GM21825 (cell line): ENCODE results near the gene SOX6.
"Not testable (repeated sequence)": the region's sequence is repeated elsewhere in the genome, so short reads cannot be mapped to it uniquely, and the experiment has no call there.

Experiments
- ATAC-seq: cut with Tn5 transposase; IDR thresholded peaks from one replicate; pipeline ENCODE4 v1.9.1; 2021; ENCODE audit warnings: mild to moderate bottlenecking, moderate library complexity; ENCODE audit not compliant: unreplicated experiment

The SOX6 gene

DNA sequence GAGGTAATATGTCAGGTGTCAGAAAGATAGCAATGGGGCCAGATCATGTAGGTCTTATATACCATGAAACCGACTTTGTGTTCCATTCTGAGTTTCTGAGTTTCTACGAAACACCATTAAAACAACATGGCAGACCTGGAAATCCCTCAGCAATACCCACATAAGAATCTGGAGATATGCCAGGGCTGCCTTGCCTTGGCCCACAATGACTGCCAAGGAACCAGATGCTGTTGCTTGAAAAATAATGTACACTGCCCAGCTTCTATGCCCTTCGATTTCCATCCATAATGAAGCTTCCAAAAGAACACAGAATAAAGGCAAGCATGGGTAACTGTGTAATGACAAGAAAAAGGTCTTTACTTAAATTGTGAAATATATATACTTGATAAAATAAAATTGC, 277.4 kb downstream of the SOX6 start:
- ATAC-seq, result no peak

DNA sequence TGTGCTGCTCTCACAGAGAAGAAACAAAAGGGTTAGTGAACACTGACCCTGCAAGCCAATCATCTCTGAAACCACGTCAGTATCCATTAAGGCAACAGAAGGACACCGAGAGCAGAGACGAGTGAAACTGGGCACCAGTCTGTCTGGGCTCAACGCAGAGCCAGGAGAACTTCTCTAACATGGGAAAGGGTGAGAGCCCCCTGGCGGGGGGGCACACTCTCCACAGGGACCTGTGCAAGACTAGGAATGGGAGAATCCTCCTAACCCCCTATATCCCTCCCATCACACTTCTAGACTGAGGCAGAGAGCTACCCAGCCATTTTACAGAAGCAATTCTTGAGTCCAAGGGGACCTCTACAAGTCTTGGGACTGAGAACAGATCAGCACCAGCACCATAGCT, 285.8 kb downstream of the SOX6 start:
- no peak for ATAC-seq

DNA sequence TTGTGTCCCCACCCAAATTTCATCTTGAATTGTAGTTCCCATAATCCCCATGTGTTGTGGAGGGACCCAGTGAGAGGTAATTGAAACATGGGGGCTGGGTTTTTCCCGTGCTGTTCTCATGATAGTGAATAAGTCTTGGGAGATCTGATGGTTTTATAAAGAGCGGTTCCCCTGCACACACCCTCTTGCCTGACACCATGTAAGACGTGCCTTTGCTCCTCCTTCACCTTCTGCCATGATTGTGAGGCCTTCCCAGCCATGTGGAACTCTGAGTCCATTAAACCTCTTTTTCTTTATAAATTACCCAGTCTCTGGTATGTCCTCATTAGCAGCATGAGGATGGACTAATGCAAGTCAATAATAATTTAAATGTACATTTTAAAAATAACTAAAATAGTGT, 289.1 kb downstream of the SOX6 start:
- not testable (repeated sequence) for ATAC-seq

DNA sequence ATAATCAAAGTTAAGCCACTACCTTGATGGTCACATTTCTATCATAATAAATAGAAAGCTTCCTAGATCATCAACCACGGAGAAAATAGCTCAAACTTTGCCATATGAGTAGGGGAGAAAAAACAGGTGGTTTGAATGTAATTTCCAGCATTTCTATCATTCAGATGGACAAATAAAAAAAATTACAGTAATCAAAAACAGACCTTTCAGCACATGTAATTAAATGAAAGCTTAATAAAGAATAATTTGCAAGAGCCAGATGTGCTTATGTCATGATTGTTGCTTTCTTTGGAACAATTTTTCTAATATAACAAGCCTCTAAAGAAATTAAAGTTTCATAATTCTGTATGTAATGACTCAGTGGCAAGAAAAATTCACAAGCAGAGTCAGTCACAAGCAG, 297.0 kb downstream of the SOX6 start:
- no peak for ATAC-seq

DNA sequence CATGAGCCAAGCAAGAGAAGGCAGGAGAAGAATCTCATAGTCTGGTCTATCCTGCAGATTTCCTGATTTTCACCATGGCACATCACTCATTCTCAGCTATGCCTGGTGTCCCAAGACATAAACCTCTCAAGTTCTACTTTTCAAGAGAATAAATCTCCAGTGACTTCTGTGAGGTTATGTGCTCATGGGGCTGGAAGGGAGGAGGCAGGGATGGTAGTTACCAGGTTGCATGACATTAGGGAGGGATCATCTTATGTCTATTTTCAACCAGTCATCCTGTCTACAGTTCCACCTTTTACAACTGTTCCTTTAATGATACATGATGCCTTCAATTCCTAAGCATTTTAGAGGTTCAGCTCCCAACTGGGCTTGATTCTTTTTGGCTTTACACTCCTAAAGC, 297.7 kb downstream of the SOX6 start:
- ATAC-seq, result no peak

DNA sequence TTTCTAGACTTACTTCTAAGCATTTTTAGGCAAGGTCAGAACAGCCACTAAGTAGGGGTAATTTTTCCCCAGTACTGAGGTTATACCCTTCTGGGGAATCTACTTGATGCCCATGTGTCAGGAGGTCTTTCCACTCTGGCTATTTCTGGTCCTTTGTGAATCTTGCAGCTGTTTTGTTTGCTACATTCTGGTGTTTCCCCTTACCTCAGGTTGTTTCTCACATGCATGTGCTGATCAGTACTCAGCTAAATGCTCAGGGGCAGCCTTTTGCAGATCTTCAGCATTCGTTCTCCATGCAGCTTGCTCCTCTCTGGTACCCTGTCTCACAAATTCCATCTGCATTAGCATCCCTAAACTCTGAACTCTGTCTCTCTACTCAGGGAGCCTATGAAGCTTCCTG, 303.6 kb downstream of the SOX6 start:
- no peak for ATAC-seq

DNA sequence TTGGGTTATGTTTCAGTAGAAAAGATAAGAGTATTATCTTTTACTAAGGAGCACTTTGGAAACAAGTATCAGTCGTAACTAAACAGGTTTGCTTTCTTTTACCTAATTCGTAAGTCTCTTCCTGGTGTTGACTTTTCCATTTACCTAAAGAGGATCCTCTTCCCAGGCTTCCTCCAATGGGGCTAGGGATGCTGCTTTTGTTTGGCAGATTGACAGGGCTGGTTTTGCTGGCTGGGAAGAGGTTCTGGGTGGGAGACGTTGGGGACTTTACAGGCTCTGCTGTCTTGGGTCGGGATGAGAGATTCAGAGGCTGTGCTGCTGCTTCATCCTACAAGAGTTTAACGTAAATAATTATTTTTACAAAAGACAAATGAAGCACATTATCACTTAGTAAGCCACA, 306.7 kb downstream of the SOX6 start:
- no peak for ATAC-seq

DNA sequence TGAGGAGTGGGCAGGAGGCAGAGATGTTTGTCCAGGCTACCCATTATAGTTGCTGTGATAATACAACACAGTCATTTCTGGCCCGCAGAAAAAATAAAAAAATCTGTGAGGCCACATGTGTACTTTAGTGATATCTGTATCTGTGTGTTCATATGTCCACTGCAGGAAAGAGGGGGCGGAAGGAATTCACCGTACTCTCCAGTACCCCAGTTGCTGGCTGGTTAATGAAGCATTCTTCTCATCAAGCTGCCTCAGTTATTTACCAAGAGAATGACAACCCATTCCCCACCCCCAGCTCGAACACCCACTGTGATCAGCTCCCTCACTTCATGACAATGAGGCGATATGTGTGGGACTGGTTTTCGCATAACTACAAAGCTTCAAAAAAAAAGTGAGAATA, 309.3 kb downstream of the SOX6 start:
- no peak for ATAC-seq

DNA sequence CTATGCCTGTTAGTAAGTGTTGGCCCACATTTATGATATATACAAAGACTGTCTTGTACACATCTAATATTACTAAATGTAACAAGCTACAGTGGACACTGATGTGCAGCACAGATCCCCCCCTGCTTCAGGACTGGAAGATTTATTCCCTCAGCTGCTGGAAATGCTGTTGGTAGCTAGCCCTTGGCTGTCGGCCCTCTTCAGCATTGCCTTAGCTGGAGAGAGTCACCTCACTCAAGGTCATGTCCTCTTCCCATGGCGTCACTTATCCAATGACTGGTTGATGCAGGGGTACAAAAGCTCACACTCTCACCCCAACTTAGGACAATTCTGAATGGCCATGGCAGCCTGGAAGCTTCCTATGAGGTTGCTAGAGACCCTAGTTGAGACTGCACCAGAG, 312.7 kb downstream of the SOX6 start:
- ATAC-seq, result no peak

DNA sequence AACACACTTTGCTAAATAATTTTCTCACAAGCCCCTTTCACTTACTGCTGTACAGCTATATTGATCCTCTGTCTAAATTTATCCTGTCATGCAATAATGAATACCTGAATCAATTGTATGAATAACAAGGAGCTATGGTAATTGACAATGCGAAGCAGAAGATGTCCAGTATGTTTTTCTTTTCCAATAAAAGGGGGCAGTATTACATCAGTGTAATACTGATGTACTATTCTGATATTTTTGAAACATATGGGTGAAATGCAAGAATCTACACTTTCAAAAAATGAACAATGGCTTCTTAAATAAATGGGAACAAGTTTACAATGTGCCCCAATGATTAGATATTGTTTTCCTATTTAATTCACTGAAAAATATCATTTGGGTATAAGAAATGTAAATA, 315.1 kb downstream of the SOX6 start:
- no peak for ATAC-seq

DNA sequence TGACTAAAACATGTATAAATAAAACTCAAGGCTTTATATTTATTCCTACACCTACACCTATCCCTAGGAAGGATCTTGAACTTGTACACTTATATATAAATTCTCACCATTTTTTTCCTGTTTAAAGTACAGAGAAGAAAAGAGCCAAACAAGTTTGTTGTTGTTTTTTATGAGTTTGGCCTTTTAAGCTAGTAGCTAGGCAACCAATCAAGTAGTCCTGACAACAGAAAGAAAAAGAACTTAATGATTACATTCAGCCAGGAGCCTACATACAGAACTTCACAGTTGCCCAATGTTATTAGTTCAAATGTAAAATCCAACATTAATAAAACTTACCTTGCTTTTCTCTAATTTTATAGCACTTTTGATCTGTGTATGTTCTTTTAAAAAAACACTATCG, 316.2 kb downstream of the SOX6 start:
- no peak for ATAC-seq

DNA sequence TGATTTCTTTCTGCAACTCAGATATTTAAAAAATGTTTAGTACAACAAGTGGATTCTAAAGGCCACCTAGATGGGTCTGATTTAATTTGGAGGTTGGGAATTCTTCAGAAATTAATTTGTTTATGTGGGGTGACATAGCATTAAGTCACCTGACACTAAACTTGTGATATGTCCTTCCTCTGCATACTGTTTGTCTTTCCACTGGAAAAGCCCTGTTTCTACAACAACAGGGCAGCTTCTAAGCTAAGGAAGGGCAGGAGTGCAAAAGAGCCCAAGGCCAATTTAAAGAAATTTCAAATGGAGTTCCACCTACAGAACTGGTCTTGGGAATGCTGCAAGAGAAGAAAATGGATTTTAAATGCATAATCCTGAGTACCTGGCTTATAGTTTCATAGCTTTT, 319.2 kb downstream of the SOX6 start:
- no peak for ATAC-seq

DNA sequence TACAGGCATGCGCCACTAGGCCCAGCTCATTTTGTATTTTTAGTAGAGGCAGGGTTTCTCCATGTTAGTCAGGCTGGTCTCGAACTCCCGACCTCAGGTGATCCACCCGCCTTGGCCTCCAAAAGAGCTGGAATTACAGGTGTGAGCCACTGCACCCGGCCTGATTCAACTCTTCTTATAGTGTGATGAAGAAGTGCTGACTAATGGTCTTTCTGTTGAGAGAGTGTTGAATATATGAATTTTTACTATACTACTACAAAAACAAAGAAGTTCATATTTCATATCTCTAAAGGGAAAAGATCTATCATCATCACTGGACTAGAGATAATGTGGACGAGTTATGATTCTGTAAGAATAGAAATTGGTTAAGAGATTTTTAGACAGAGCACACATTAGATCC, 320.1 kb downstream of the SOX6 start:
- ATAC-seq, result no peak

DNA sequence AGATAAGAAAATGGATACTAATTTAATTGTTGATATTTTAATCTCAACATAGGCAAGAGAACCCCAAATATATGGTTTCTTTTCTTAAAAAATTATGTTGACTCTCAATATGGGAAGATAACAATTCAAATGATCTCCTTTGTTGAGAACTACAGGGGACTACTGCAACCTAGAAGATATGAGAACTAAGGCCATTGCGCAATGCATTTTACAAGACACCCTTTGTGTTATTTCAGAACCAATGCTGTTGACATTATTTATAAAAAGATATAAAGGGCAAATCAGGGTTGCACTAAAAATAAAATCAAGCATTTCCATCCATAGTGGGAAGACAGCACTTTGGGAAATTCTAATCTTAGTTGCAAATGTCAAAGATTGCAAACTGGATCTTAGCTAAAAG, 322.3 kb downstream of the SOX6 start:
- ATAC-seq, result no peak

DNA sequence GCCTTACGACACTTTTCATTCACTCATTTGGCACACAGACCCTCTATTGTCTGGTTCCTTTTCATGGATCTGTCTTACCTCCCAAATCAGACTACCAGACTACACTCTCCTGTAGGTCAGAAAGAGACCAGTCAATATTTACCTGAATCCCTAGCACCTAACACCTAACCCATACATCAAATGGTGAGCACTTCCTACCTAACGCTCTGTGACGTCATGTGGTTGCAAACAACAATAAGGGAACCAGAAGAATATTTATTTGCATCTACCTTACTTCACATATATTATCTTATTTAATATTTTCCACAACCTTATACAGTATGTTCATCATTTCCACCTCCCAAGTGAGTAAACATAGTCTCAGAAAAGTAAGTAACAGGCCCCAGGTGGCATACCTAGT, 323.4 kb downstream of the SOX6 start:
- no peak for ATAC-seq

DNA sequence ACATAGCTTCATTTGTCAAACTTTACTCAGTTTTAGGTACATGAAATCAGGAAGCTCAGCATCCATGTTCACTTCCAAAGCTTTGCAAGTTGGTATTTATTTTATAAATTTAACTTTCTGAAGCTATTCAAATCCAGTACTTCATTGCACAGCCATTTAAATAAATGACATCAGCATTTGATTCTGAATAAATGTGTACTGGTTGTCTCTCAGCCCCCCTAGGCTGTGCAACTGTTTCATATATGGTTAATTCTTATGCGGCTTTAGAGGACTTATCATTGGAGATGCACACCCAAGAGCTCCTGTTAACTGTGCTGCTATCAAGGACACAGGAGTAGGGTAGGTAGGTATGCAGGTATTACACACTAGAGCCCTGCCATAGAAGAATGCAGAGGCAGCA, 325.1 kb downstream of the SOX6 start:
- no peak for ATAC-seq

DNA sequence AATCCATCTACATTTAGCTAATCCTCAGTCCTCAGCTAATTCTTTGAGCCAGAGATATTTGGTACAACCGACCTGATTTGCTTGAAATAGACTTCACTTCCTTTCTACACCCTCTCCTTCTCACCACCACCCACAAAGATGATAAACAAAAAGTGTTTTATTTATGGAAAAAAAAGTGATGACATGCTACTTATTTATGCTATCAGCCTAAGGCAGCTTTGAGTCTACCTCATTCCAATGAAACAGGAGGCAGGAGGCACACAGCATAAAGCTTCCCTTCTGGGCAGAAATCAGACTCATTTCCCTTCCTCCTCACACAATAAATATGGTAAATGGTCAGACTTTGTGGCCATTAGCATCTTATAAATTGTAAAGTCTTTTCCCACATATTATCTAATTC, 325.7 kb downstream of the SOX6 start:
- ATAC-seq, result no peak

DNA sequence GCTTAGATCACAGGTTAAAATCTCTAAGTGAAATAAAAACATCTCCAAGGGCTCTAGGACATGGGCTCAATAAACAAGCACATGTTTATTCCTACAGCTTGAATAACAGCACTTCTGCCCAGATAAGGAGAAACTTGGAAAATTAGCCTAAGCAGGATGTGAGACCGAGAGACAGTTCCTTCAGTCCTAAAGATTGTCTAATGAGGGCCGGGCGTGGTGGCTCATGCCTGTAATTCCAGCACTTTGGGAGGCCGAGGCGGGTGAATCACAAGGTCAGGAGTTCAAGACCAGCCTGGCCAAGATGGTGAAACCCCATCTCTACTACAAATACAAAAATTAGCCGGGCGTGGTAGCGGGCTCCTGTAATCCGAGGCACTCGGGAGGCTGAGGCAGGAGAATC, 327.2 kb downstream of the SOX6 start:
- not testable (repeated sequence) for ATAC-seq

DNA sequence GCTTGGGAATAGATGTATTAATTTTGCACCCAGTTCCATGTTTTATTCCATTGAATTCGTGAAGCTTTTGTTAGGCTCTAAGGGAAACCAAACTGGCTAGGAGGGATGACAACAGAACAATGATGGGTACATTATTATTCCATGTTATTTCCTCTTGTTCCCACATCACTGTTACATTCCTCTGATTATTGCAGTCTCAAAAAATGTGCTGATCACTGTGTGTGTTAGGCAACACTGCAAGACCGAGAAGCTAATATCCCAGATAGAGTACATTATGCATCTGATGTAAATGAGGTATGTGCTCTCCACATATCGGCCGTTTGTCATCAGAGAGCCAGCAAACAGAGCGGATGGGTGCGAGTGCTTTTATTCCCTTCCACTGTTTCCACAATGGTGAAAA, 327.9 kb downstream of the SOX6 start:
- ATAC-seq, result no peak

DNA sequence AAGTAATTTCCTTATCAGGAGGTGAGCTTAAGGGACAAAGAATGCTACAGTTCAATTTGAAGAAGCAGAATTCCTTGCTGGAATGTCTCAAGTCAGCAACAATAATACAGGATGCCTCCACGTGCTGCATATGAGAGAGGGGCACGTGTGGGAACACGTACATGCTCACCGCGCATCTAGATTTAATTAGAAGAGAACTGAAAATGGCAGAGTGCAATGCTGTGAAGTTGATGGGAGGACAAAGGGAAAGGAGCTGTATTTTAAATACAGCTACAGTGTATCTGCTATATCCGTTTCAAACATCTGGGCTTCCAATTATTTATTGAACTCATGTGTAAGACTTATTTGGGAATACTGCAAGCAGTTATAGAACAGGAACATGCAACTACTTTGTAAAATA, 328.7 kb downstream of the SOX6 start:
- ATAC-seq, result no peak

DNA sequence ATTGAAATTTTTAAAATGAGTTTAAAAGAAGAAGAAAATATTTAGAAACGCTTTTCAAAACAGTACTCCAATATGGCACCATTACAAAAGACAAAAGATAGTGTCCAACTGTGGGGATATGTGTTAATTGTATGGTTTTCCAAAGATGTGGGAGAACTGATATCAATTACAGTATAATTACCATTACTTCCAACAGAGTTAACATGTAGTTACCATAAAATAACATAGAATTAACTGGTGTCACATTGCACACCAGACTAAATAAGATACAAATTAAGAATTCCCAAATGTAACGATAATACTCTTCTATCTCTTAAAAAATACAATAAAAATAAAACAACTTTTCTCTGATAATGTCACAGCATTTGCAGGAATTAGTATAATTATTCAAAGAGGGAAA, 329.5 kb downstream of the SOX6 start:
- ATAC-seq, result no peak

DNA sequence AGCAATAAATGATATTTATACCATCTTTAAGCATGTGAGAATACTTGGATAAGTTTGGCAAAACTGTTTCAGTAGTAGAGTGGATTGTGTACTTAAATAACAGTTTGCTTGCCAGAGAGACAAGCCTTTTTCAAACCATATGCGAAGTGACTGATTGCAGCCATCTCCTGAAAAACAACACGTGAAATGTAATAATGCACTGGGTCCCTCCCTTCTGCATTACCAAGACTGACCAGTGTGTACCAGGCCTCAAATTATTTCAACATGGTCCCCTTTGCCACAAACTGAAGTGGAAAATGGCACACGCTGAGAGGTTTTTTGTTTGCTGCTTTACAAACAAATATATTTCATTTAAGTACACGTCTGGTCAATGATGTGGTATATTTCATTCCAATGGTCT, 337.4 kb downstream of the SOX6 start:
- no peak for ATAC-seq

DNA sequence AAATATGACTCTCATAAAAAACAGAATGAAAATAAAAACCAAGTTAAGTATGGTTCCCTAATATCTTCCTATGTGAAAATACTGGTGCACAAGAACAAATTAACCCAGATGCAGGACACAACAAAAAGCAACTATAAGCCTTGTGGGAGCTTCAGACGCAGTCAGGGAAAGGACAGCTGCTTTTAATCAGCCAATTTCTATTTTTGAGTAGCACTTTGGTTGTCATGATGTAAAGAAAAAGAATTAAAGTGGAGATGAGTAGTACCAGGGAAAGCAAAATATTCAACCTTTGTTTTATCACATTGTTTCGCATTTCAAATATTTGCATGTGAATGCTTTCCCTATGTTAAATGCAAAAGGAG, 339.9 kb downstream of the SOX6 start:
- no peak for ATAC-seq

DNA sequence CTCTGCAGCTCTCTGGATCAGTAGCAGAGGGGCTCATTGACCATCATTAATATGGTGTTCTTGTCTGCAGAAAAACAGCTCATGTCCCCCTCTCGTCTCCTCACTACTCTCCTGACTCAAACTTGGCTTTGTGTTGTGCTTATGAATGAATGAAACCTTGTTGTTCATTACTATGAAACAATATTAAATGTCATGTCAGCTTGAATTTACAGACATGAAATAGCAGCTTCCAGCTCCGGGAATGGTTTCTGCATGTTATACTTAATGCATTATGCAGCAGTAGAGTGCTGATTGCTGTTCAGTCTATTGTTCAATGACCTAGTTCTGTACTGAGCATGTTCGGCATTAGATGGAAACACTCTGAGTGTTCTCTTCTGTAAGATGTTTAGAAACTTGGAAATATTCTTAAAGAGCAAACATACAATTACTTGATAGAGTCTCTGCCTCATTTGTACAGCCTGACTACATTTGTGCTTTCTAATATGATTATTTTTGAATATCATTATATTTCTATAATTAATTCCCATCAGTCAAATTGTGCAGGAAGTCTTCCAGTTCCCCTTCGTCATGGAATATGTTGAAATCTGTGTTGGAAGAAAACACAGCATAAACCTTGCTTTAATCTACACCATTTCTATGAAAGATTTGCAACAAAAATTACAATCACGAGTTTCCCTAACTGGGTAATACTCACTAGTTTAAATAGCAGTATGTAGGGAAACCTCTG, 340.4 kb downstream of the SOX6 start:
- ATAC-seq, result no peak
